Parathyroid adenoma (tissue), 2 donors: ENCODE data around the gene CD27.

Experiments used
- H2AFZ ChIP-seq: fragments of 300-600 bp; sonication (generic); one replicate; pipeline ENCODE4 v1.7.0; 2017; ENCODE audit warnings: antibody characterized with exemption, mild to moderate bottlenecking
- H3K27ac ChIP-seq: fragments of 300-600 bp; sonication (generic); one replicate; pipeline ENCODE4 v1.7.0; 2017
- H3K27me3 ChIP-seq: fragments of 300-600 bp; sonication (generic); one replicate; pipeline ENCODE4 v1.7.0; 2017; ENCODE audit warnings: low read length; ENCODE audit not compliant: control insufficient read depth, insufficient read depth
- H3K36me3 ChIP-seq: fragments of 300-600 bp; sonication (generic); one replicate; pipeline ENCODE4 v1.7.0; 2017; ENCODE audit warnings: low read length; ENCODE audit not compliant: control insufficient read depth, insufficient read depth
- H3K4me1 ChIP-seq: fragments of 300-600 bp; sonication (generic); one replicate; pipeline ENCODE4 v1.7.0; 2017; ENCODE audit warnings: control low read depth
- H3K4me2 ChIP-seq: fragments of 300-600 bp; sonication (generic); one replicate; pipeline ENCODE4 v1.7.0; 2017; ENCODE audit warnings: low read length
- H3K4me3 ChIP-seq: fragments of 300-600 bp; sonication (generic); one replicate; pipeline ENCODE4 v1.7.0; 2017; ENCODE audit warnings: low read depth, low read length
- H3K79me2 ChIP-seq: fragments of 300-600 bp; sonication (generic); one replicate; pipeline ENCODE4 v1.7.0; 2017; ENCODE audit warnings: control low read depth
- H3K9ac ChIP-seq: fragments of 300-600 bp; sonication (generic); one replicate; pipeline ENCODE4 v1.7.0; 2017; ENCODE audit warnings: mild to moderate bottlenecking
- H3K9me3 ChIP-seq: fragments of 300-600 bp; sonication (generic); one replicate; pipeline ENCODE4 v1.7.0; 2017; ENCODE audit warnings: low read length; ENCODE audit not compliant: control insufficient read depth
- CTCF ChIP-seq: fragments of 300-600 bp; sonication (generic); IDR thresholded peaks from one replicate; pipeline ENCODE4 v1.7.0; 2017; ENCODE audit warnings: antibody characterized with exemption, mild to moderate bottlenecking
- donor health status: primary hyperparathyroidism.

Gene CD27

GRCh38 chr12:6405963-6406362 is 38.8 kb upstream of the CD27 start:
- no peak overlapping the region for H3K4me3 ChIP-seq
- no peak overlapping the region for H3K9ac ChIP-seq
- no peaks in the 10 kb centered on the region for H3K79me2 ChIP-seq
- peaks cover 14% of the 10 kb centered on the region for H3K4me1 ChIP-seq
- no peaks in the 10 kb centered on the region for H3K27me3 ChIP-seq
- TF ChIP-seq CTCF, result no peak
- no peaks in the 10 kb centered on the region for H3K9me3 ChIP-seq
- no peaks in the 10 kb centered on the region for H3K36me3 ChIP-seq
- peak overlapping the region; percentile 98 for H3K27ac ChIP-seq
- H2AFZ ChIP-seq, result peak overlapping the region; percentile 69
- H3K4me2 ChIP-seq, result peak overlapping the region; percentile 11

- H3K9me3 ChIP-seq, result no peaks in the 10 kb centered on the region
- no peak overlapping the region for H3K9ac ChIP-seq
- peak overlapping the region; percentile 13 for H3K4me3 ChIP-seq
- H2AFZ ChIP-seq, result peak overlapping the region; percentile 59
- H3K4me2 ChIP-seq, result peak overlapping the region; percentile 62
- no peaks in the 10 kb centered on the region for H3K79me2 ChIP-seq
- peak overlapping the region; percentile 98 for H3K27ac ChIP-seq
- H3K4me1 ChIP-seq, result peaks cover 14% of the 10 kb centered on the region
- no peak for TF ChIP-seq CTCF
- H3K36me3 ChIP-seq, result no peaks in the 10 kb centered on the region
- H3K27me3 ChIP-seq, result no peaks in the 10 kb centered on the region
Measured at GRCh38 chr12:6407236-6407954, 37.4 kb upstream of the CD27 start.

DNA sequence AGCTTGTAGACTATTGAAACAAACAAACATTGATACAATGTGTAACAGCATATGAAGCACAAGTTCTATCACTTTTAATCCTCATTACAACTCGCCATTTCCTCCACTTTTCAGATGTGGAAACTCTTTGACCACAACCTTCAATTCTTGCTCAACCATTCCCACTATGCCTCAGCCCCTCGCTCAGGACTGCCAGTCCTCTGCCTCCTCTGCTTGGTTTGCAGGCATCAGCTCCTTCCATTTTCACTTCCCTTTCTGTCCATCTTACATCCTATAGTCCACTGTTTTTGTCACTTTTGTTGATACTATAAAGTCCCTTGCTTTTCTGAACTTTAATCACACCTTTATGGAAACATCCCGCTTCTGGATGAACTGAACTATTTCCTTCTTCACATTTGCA is 28.2 kb upstream of the CD27 start:
- Histone ChIP-seq H3K79me2 (no peaks in the 10 kb centered on the region), H3K4me1 (no peaks in the 10 kb centered on the region), H3K9ac (no peak overlapping the region), H3K9me3 (no peaks in the 10 kb centered on the region), H3K27me3 (no peaks in the 10 kb centered on the region), H3K36me3 (no peaks in the 10 kb centered on the region), H3K4me2 (no peak overlapping the region), H2AFZ (no peak overlapping the region), H3K27ac (no peak overlapping the region), H3K4me3 (no peak overlapping the region)
- TF ChIP-seq CTCF, result no peak

DNA sequence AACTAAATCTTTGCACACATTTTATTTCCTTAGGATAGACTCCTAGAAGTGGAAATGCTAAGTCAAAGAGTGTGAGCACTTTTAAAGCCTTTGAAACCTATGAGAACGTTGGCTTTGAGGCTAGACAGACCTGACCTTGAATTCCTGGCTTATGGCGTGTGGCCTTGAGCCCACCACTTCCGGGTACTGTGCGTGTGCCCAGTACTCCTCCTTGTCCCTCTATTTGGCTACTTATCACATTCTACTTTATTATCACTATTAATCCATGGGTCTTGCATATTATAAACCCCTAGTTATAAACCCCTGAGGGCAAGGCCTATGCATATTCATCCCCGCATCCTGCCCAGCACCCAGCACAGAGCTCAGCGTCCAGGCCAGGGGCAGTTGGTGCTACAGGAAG is 26.0 kb upstream of the CD27 start:
- H3K36me3 ChIP-seq, result no peaks in the 10 kb centered on the region
- H3K4me1 ChIP-seq, result peaks cover 6% of the 10 kb centered on the region
- no peaks in the 10 kb centered on the region for H3K79me2 ChIP-seq
- no peak for TF ChIP-seq CTCF
- H3K4me2 ChIP-seq, result no peak overlapping the region
- no peak overlapping the region for H3K4me3 ChIP-seq
- no peak overlapping the region for H3K27ac ChIP-seq
- H3K9ac ChIP-seq, result no peak overlapping the region
- no peaks in the 10 kb centered on the region for H3K27me3 ChIP-seq
- no peak overlapping the region for H2AFZ ChIP-seq
- H3K9me3 ChIP-seq, result no peaks in the 10 kb centered on the region

GRCh38 chr12:6420364-6420763 is 24.4 kb upstream of the CD27 start:
- Histone ChIP-seq H3K27ac (no peak overlapping the region), H2AFZ (no peak overlapping the region), H3K9me3 (no peaks in the 10 kb centered on the region), H3K36me3 (no peaks in the 10 kb centered on the region), H3K4me2 (no peak overlapping the region), H3K4me3 (no peak overlapping the region), H3K4me1 (peaks cover 15% of the 10 kb centered on the region), H3K79me2 (no peaks in the 10 kb centered on the region), H3K27me3 (no peaks in the 10 kb centered on the region), H3K9ac (no peak overlapping the region)
- no peak for TF ChIP-seq CTCF
